HEK293T (cell line): ENCODE results near the gene SRGAP1.

Experiments used
- CTCF ChIA-PET: fragments of 350-600 bp; formaldehyde crosslinking; extraction: SDS; loops from one replicate; lab custom pipeline; 2021; ENCODE audit warnings: antibody characterized with exemption, inconsistent platforms; lab: Yijun Ruan, JAX
- POLR2A ChIA-PET: fragments of 350-600 bp; formaldehyde crosslinking; extraction: SDS; loops from one replicate; lab custom pipeline; 2020; ENCODE audit warnings: antibody characterized with exemption, inconsistent platforms; lab: Yijun Ruan, JAX
- DNase-seq: peaks from one replicate; pipeline ENCODE4 v3.0.0; 2012; ENCODE audit warnings: mixed read lengths; ENCODE audit errors: extremely low spot score
- ARNT ChIP-seq: fragments of 450-650 bp; IDR thresholded peaks from 2 replicates; pipeline ENCODE4 v1.6.1; 2017; ENCODE audit warnings: mild to moderate bottlenecking
- BHLHE40 ChIP-seq: fragments of 450-650 bp; IDR thresholded peaks from 2 replicates; pipeline ENCODE4 v1.6.1; 2016; ENCODE audit warnings: mild to moderate bottlenecking, moderate library complexity, borderline replicate concordance
- CTBP1 ChIP-seq: fragments of 450-650 bp; IDR thresholded peaks from 2 replicates; pipeline ENCODE4 v1.6.1; 2016; ENCODE audit warnings: borderline replicate concordance
- ELF4 ChIP-seq: fragments of 450-650 bp; IDR thresholded peaks from 2 replicates; pipeline ENCODE4 v1.6.1; 2017; ENCODE audit warnings: antibody characterized with exemption
- FOXA1 ChIP-seq: fragments of 450-650 bp; IDR thresholded peaks from 2 replicates; pipeline ENCODE4 v1.6.1; 2016; ENCODE audit warnings: mild to moderate bottlenecking
- FOXK2 ChIP-seq: fragments of 450-650 bp; IDR thresholded peaks from 2 replicates; pipeline ENCODE4 v1.6.1; 2016; ENCODE audit warnings: mild to moderate bottlenecking
- FOXM1 ChIP-seq: fragments of 450-650 bp; IDR thresholded peaks from 2 replicates; pipeline ENCODE4 v1.6.1; 2017; ENCODE audit warnings: mild to moderate bottlenecking, borderline replicate concordance
- HDGF ChIP-seq: fragments of 450-650 bp; IDR thresholded peaks from 2 replicates; pipeline ENCODE4 v1.6.1; 2017; ENCODE audit warnings: antibody characterized with exemption, borderline replicate concordance
- L3MBTL2 ChIP-seq: fragments of 450-650 bp; conservative IDR thresholded peaks from 2 replicates; pipeline ENCODE4 v1.6.1; 2016; ENCODE audit warnings: mild to moderate bottlenecking
- LEF1 ChIP-seq: fragments of 450-650 bp; IDR thresholded peaks from 2 replicates; pipeline ENCODE4 v1.6.1; 2017; ENCODE audit warnings: mild to moderate bottlenecking, borderline replicate concordance
- NFRKB ChIP-seq: fragments of 450-650 bp; IDR thresholded peaks from 2 replicates; pipeline ENCODE4 v1.6.1; 2016; ENCODE audit warnings: mild to moderate bottlenecking, moderate library complexity
- PKNOX1 ChIP-seq: fragments of 450-650 bp; IDR thresholded peaks from 2 replicates; pipeline ENCODE4 v1.6.1; 2016
- SP1 ChIP-seq: fragments of 450-650 bp; IDR thresholded peaks from 2 replicates; pipeline ENCODE4 v1.6.1; 2017
- SUZ12 ChIP-seq: fragments of 450-650 bp; IDR thresholded peaks from 2 replicates; pipeline ENCODE4 v1.6.1; 2016; ENCODE audit warnings: mild to moderate bottlenecking
- TARDBP ChIP-seq: fragments of 450-650 bp; IDR thresholded peaks from 2 replicates; pipeline ENCODE4 v1.6.1; 2016
- ZNF384 ChIP-seq: fragments of 450-650 bp; IDR thresholded peaks from 2 replicates; pipeline ENCODE4 v1.6.1; 2016

The SRGAP1 gene

GRCh38 chr12:63982604-63983295 is 138.2 kb downstream of the SRGAP1 start:
- TF ChIP-seq CTBP1 (no peak), ELF4 (no peak), SP1 (no peak), NFRKB (no peak), HDGF (no peak), ARNT (no peak)
- CTCF ChIA-PET = no interaction called here
- POLR2A ChIA-PET = no interaction called here
- no peak for DNase-seq

- ChIA-PET CTCF (no interaction called here), POLR2A (no interaction called here)
- DNase-seq = no peak
- TF ChIP-seq NFRKB (no peak), FOXK2 (no peak), LEF1 (no peak), PKNOX1 (no peak), BHLHE40 (no peak), FOXA1 (no peak)
These were observed 141.0 kb downstream of the SRGAP1 start for GRCh38 chr12:63985456-63985855.

- TF ChIP-seq FOXA1 (no peak), LEF1 (no peak), ELF4 (no peak), HDGF (no peak), BHLHE40 (no peak)
- ChIA-PET CTCF (no interaction called here), POLR2A (no interaction called here)
These were observed 141.4 kb downstream of the SRGAP1 start for GRCh38 chr12:63985945-63986344.

GRCh38 chr12:63989301-63989845 is 144.9 kb downstream of the SRGAP1 start:
- DNase-seq = no peak

More at GRCh38 chr12:63985945-63986344, 141.4 kb downstream of the SRGAP1 start:
- DNase-seq = no peak

GRCh38 chr12:63990828-63991547 is 146.5 kb downstream of the SRGAP1 start:
- ChIA-PET CTCF (no interaction called here), POLR2A (no interaction called here)
- no peak for TF ChIP-seq SUZ12
- TF ChIP-seq SP1 = no peak
- TF ChIP-seq PKNOX1 = no peak
- TF ChIP-seq HDGF = no peak
- no peak for TF ChIP-seq FOXA1
- TF ChIP-seq LEF1 = no peak
- TF ChIP-seq L3MBTL2 = no peak
- no peak for TF ChIP-seq TARDBP
- no peak for DNase-seq

More at GRCh38 chr12:63989301-63989845, 144.9 kb downstream of the SRGAP1 start:
- ChIA-PET POLR2A (no interaction called here), CTCF (no interaction called here)
- TF ChIP-seq FOXA1 = no peak
- TF ChIP-seq LEF1 = no peak
- no peak for TF ChIP-seq ELF4
- no peak for TF ChIP-seq HDGF
- no peak for TF ChIP-seq PKNOX1
- no peak for TF ChIP-seq ARNT
- TF ChIP-seq SUZ12 = no peak
- TF ChIP-seq TARDBP = no peak
- no peak for TF ChIP-seq FOXM1
- no peak for TF ChIP-seq SP1
- TF ChIP-seq FOXK2 = no peak
- no peak for TF ChIP-seq L3MBTL2
- no peak for TF ChIP-seq ZNF384

GRCh38 chr12:63994704-63995103 is 150.2 kb downstream of the SRGAP1 start:
- POLR2A ChIA-PET = no interaction called here
- TF ChIP-seq TARDBP (no peak), HDGF (no peak), ARNT (no peak), ELF4 (no peak), FOXK2 (no peak)
- DNase-seq = no peak
- CTCF ChIA-PET = interaction anchor here (0.6 kb wide), 1 partner anchor 40 kb away, joined by 5 read pairs; no protein-coding TSS in a partner anchor

GRCh38 chr12:63995512-63995911 is 151.0 kb downstream of the SRGAP1 start:
- CTCF ChIA-PET = no interaction called here
- no peak for DNase-seq
- POLR2A ChIA-PET = no interaction called here

More at GRCh38 chr12:63995512-63995911, 151.0 kb downstream of the SRGAP1 start:
- TF ChIP-seq SUZ12 (no peak), CTBP1 (no peak), ARNT (no peak), HDGF (no peak), BHLHE40 (no peak), TARDBP (no peak), FOXK2 (no peak), LEF1 (no peak), L3MBTL2 (no peak), NFRKB (no peak), FOXA1 (no peak), PKNOX1 (no peak), SP1 (no peak), ELF4 (no peak), ZNF384 (no peak), FOXM1 (no peak)
